Heart left ventricle (tissue), 16 donors: ENCODE data around the gene WHRN. TPM values are rescaled to one million over a fixed set of nuclear protein-coding genes. Genes with fewer than 3 reads are reported as not detected.

Experiments used
- ATAC-seq, 4 donors: fragments of 200-7000 bp; cut with Tn5 transposase; one replicate each; pipeline ENCODE4 v1.9.1; 2020 to 2022; ENCODE audit warnings: moderate library complexity in 4 of 4, mild to moderate bottlenecking in 3 of 4, moderate number of reproducible peaks in 1 of 4
- DNase-seq, 5 donors: peaks; one replicate each; pipeline ENCODE4 v3.0.0-alpha.2; 2020
- H3K27ac ChIP-seq, 12 donors: fragments of 200-600 bp; sonication (generic) in 4 of 12; one replicate each; pipeline versions ENCODE4 v1.5.0 to v1.8.0; 2016 to 2022; ENCODE audit warnings: mild to moderate bottlenecking in 2 of 12
- H3K27me3 ChIP-seq, 9 donors: fragments of 200-600 bp; sonication (generic) in 2 of 9; one replicate each; pipeline versions ENCODE4 v1.5.1 to v1.8.0; 2016 to 2022; ENCODE audit warnings: mild to moderate bottlenecking in 3 of 9
- H3K36me3 ChIP-seq, 9 donors: fragments of 200-600 bp; sonication (generic) in 2 of 9; one replicate each; pipeline versions ENCODE4 v1.5.0 to v1.8.0; 2018 to 2022; ENCODE audit warnings: mild to moderate bottlenecking in 2 of 9
- H3K4me1 ChIP-seq, 12 donors: fragments of 200-600 bp; sonication (generic) in 4 of 12; one replicate each; pipeline versions ENCODE4 v1.5.0 to v1.8.0; 2016 to 2022; ENCODE audit warnings: mild to moderate bottlenecking in 3 of 12
- H3K4me3 ChIP-seq, 12 donors: fragments of 200-600 bp; sonication (generic) in 4 of 12; one replicate each; pipeline versions ENCODE4 v1.5.0 to v1.8.0; 2017 to 2022; ENCODE audit warnings: mild to moderate bottlenecking in 9 of 12, moderate library complexity in 4 of 12
- H3K9me3 ChIP-seq, 12 donors: fragments of 200-600 bp; sonication (generic) in 4 of 12; one replicate each; pipeline versions ENCODE4 v1.5.0 to v1.8.0; 2016 to 2022; ENCODE audit warnings: mild to moderate bottlenecking in 1 of 12
- POLR2A ChIP-seq, 2 donors: fragments of 450-650 bp; IDR thresholded peaks; one replicate each; pipeline ENCODE4 v1.6.1; 2017; ENCODE audit warnings: antibody characterized with exemption in 2 of 2, mild to moderate bottlenecking in 2 of 2, moderate library complexity in 2 of 2
- WGBS, 4 donors: extraction: QIAGEN DNeasy Blood & Tissue Kit in 2 of 4; methylation state at CpG; one replicate each; pipeline versions ENCODE4 v1.1.5 to v1.1.7; 2013 to 2018; 5-methylcytosine and 5-hydroxymethylcytosine counted together
- intact Hi-C, 10 donors: fragments of 100-400 bp; cut with DNase I; formaldehyde crosslinking; loops; one replicate each; pipeline versions ENCODE4 v1.11.1 to v1.14.2; 2022
- polyA plus RNA-seq, 2 donors: library from polyadenylated mRNA; stranded (reverse); fragments of 200-250 nt; gene quantifications; one replicate each; pipeline ENCODE4 v1.2.3, GENCODE V29; 2013
- total RNA-seq, 9 donors: library from RNA; depleted of rRNA in 2 of 9; stranded (reverse); fragments of >200 nt in 2 of 9; fragmentation: NEBNext Ultra II Directional in 3 of 9; extraction: Animal tissue kit (Norgen Biotek cat#: 25700) in 3 of 9; gene quantifications; one replicate each; pipeline versions ENCODE4 v1.1.0 to v1.2.4, GENCODE V29; 2016 to 2023
- TF ChIP-seq, protein P1 (sequence below), 12 donors: fragments of 200-600 bp; sonication (generic) in 4 of 12; IDR thresholded peaks; one replicate each; pipeline versions ENCODE4 v1.5.0 to v1.8.0; 2018 to 2022; ENCODE audit warnings: antibody characterized with exemption in 12 of 12, mild to moderate bottlenecking in 5 of 12
- donor health status: ischemic (EF 13 %, LVEDD 7.1; RV severe dilation, severe dysfunction).
- donor health status: healthy with polysubstance abuse.
- donor health status: DM: no; HTN: yes; CAD: no.
- donor health status: DM: no; HTN: no; CAD: no.
- donor health status: ischemic (EF 25% LVEDD 6.9; RV normal size, moderate dysfunction).
- donor health status: ischemic (EF 25% LVEDD 5.7; RV mildly dilated, moderate dysfunction).
- donor health status: healthy.
- donor health status: DM: yes; HTN: yes; CAD: no.
- donor health status: ischemic (EF 35%, LVEDD 5.7; RV mildly dilated, moderate dysfunction).
- donor health status: nonischemic (EF 11% LVEDD 7.7; RV severe dilation, severe dysfunction).
- donor health status: DM: yes; HTN: yes; CAD: no.
- donor health status: PGD.
- donor health status: ischemic (EF 29% LVEDD 5.4; RV normal size, mild dysfunction).
- donor health status: nonischemic (EF 23%, LVEDD 6.1; RV moderate dilation, normal function).

The WHRN gene
- total and polyA plus RNA-seq, 11 donors = 0.12 to 1.4 (median 0.56) TPM

DNA sequence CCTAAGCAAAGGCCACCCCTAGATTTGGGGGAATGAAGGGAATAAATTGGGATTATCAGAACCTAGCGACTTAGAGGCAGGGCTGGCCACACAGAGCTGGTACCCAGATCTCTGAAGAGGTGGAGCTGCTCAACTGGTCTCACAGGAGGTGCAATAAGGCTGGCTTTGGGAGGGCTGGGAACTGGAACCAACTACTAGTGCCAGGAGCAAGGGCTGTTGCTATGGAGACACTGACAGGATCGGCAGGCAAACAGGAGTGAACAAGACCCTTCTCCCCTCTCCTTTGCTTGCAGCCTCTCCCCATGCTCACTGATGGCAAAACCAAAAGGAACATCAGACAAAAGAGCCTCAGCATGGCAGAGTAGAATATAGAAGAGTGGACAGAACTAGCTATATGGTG is 17.0 kb upstream of the WHRN start:
- no peak for ATAC-seq
- intact Hi-C loops = loop anchor here in 1 of 10 donors (10.0 kb wide), 1 partner anchor 133 kb away; the partner anchor contains the start of gene TEX53
- Histone ChIP-seq H3K4me3 (no peak overlapping the region), H3K36me3 (no peaks in the 10 kb centered on the region), H3K27me3 (peaks cover 0 to 63% (median 14%) of the 10 kb centered on the region in 9 donors), H3K27ac (no peak overlapping the region), H3K4me1 (peaks cover 0 to 9% (median 0%) of the 10 kb centered on the region in 12 donors), H3K9me3 (no peaks in the 10 kb centered on the region)
- DNase-seq = no peak
- TF ChIP-seq POLR2A (IDR thresholded peaks at IDR 0.05) = no peak
- TF ChIP-seq, protein P1, sequence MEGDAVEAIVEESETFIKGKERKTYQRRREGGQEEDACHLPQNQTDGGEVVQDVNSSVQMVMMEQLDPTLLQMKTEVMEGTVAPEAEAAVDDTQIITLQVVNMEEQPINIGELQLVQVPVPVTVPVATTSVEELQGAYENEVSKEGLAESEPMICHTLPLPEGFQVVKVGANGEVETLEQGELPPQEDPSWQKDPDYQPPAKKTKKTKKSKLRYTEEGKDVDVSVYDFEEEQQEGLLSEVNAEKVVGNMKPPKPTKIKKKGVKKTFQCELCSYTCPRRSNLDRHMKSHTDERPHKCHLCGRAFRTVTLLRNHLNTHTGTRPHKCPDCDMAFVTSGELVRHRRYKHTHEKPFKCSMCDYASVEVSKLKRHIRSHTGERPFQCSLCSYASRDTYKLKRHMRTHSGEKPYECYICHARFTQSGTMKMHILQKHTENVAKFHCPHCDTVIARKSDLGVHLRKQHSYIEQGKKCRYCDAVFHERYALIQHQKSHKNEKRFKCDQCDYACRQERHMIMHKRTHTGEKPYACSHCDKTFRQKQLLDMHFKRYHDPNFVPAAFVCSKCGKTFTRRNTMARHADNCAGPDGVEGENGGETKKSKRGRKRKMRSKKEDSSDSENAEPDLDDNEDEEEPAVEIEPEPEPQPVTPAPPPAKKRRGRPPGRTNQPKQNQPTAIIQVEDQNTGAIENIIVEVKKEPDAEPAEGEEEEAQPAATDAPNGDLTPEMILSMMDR (IDR thresholded peaks at IDR 0.05) = no peak
- WGBS, 4 donors = 22 to 29% (median 23%) methylated on average over 2 of the region's 2 CpGs

DNA sequence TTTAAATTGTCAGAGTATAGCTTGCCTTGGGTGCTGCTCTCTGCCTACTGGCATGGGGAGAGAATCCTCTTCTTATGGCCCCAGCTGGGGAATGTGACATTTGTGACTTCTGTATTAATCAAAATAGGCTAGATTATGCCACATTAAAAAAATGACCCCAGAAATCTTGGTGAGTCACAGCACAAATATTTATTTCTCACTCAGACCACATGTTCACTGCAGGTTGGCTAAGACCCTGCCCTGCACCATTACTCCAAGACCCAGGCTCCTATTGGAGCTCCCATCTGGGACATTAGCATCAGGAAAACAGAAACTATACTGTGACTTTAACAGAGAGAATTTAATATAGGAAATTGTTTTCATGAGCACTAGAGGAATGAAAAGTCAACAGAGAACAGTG is 16.6 kb upstream of the WHRN start:
- Histone ChIP-seq H3K4me1 (peaks cover 0 to 9% (median 0%) of the 10 kb centered on the region in 12 donors), H3K36me3 (no peaks in the 10 kb centered on the region), H3K27me3 (peaks cover 0 to 67% (median 14%) of the 10 kb centered on the region in 9 donors), H3K4me3 (no peak overlapping the region), H3K9me3 (no peaks in the 10 kb centered on the region), H3K27ac (no peak overlapping the region)
- no peak for DNase-seq
- ATAC-seq = no peak
- intact Hi-C loops = loop anchor here in 1 of 10 donors (10.0 kb wide), 1 partner anchor 133 kb away; the partner anchor contains the start of gene TEX53
- TF ChIP-seq, protein P1 (IDR thresholded peaks at IDR 0.05) = no peak

DNA sequence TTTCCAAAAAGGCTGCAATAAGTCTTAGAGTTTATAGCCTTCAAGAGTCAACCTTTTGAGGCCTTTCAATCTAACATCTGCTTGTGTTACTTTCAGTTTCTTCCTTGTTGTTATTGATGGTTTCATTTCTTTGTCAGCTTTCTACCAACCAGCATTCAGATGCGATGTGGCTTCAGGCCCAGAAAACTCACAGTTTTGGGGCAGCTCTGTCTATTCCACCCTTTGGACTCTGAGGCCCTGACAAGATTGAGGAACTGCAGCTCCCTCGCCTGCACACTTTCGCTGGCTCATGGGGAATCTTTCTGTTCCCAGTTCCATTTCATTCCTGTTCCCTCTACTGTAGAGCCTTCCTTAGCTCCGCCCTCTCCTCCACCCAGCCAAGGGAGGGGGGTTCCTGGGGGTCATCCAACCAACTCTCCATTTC is 13.3 kb upstream of the WHRN start:
- intact Hi-C loops = no loop called here
- Histone ChIP-seq H3K9me3 (no peaks in the 10 kb centered on the region), H3K36me3 (no peaks in the 10 kb centered on the region), H3K4me3 (no peak overlapping the region), H3K27me3 (peaks cover 0 to 65% (median 14%) of the 10 kb centered on the region in 9 donors), H3K4me1 (peaks cover 0 to 14% (median 0%) of the 10 kb centered on the region in 12 donors), H3K27ac (peak overlapping the region in 1 of 12 donors; percentile 47)
- 67 to 79% (median 75%) methylated on average over 4 of the region's 4 CpGs for WGBS, 4 donors
- ATAC-seq (peak in 1 of 4 donors; percentile 29), DNase-seq (peak in 2 of 5 donors; percentile 18 to 28)
- TF ChIP-seq, protein P1 (IDR thresholded peaks at IDR 0.05) = no peak
- no peak for TF ChIP-seq POLR2A (IDR thresholded peaks at IDR 0.05)

DNA sequence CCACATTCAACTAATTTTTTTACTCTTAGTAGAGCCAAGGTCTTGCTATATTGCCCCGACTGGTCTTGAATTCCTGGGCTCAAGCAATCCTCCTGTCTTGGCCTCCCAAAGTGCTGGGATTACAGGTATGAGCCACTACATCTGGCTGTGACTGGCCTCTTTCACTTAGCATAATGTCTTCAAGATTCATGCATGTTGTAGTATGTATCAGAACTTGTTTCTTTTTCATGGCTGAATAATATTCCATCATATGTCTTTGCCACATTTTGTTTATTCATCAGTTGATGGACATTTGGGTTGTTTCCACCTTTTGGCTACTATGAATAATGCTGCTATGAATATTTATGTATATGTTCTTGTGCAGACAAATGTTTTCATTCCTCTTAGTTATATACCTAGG is 12.8 kb upstream of the WHRN start:
- WGBS, 4 donors = 92 to 100% (median 95%) methylated on average over 1 of the region's 1 CpG
- DNase-seq (no peak), ATAC-seq (no peak)
- peak overlapping the region in 1 of 12 donors; percentile 47 for H3K27ac ChIP-seq
- intact Hi-C loops = no loop called here
- H3K36me3 ChIP-seq = no peaks in the 10 kb centered on the region
- H3K9me3 ChIP-seq = no peaks in the 10 kb centered on the region
- H3K4me1 ChIP-seq = peaks cover 0 to 17% (median 0%) of the 10 kb centered on the region in 12 donors
- peaks cover 0 to 60% (median 12%) of the 10 kb centered on the region in 9 donors for H3K27me3 ChIP-seq
- no peak overlapping the region for H3K4me3 ChIP-seq
- TF ChIP-seq, protein P1 (IDR thresholded peaks at IDR 0.05) = no peak
- TF ChIP-seq POLR2A (IDR thresholded peaks at IDR 0.05) = no peak
